Liver (tissue), 9 donors: ENCODE measurements around the gene VPS26A. TPM values are rescaled to one million over a fixed set of nuclear protein-coding genes. Genes with fewer than 3 reads are reported as not detected.

Experiments used
- DNase-seq: peaks from one replicate; pipeline ENCODE4 v3.0.0-alpha.2; 2017; ENCODE audit warnings: low spot score
- H3K27ac ChIP-seq, 2 donors: one replicate each; pipeline ENCODE4 v1.7.0; 2013; ENCODE audit warnings: inconsistent platforms in 2 of 2, low read length in 2 of 2, control low read depth in 1 of 2, low read depth in 1 of 2, mild to moderate bottlenecking in 1 of 2
- H3K27me3 ChIP-seq, 4 donors: one replicate each; pipeline versions ENCODE4 v1.6.1 to v1.7.0; 2013; ENCODE audit warnings: low read length in 3 of 4, inconsistent platforms in 1 of 4, mild to moderate bottlenecking in 1 of 4, moderate library complexity in 1 of 4; ENCODE audit not compliant: control insufficient read depth in 4 of 4, insufficient read depth in 4 of 4
- H3K36me3 ChIP-seq, 4 donors: one replicate each; pipeline versions ENCODE4 v1.6.1 to v1.7.0; 2013; ENCODE audit warnings: low read length in 3 of 4, mild to moderate bottlenecking in 3 of 4, low read depth in 1 of 4, moderate library complexity in 1 of 4; ENCODE audit not compliant: control insufficient read depth in 4 of 4, insufficient read depth in 3 of 4
- H3K4me1 ChIP-seq, 4 donors: one replicate each; pipeline versions ENCODE4 v1.6.1 to v1.7.0; 2013; ENCODE audit warnings: low read length in 3 of 4, mild to moderate bottlenecking in 3 of 4, moderate library complexity in 1 of 4; ENCODE audit not compliant: control insufficient read depth in 4 of 4, insufficient read depth in 4 of 4
- H3K4me3 ChIP-seq, 3 donors: one replicate each; pipeline versions ENCODE4 v1.6.1 to v1.7.0; 2013; ENCODE audit warnings: low read length in 3 of 3, control low read depth in 1 of 3, low read depth in 1 of 3, mild to moderate bottlenecking in 1 of 3
- H3K9ac ChIP-seq, 2 donors: one replicate each; pipeline ENCODE4 v1.7.0; 2013; ENCODE audit warnings: low read length in 2 of 2, mild to moderate bottlenecking in 2 of 2, moderate library complexity in 2 of 2, control low read depth in 1 of 2, low read depth in 1 of 2
- H3K9me3 ChIP-seq, 4 donors: one replicate each; pipeline versions ENCODE4 v1.6.1 to v1.7.0; 2013; ENCODE audit warnings: low read length in 3 of 4; ENCODE audit not compliant: control insufficient read depth in 4 of 4
- ATF3 ChIP-seq: IDR thresholded peaks from 2 replicates; pipeline ENCODE4 v1.6.1; 2016; ENCODE audit warnings: antibody characterized with exemption
- EGR1 ChIP-seq, 2 donors: IDR thresholded peaks; 2 replicates each; pipeline ENCODE4 v1.6.1; 2016 to 2018; ENCODE audit warnings: antibody characterized with exemption in 2 of 2, low read depth in 2 of 2
- FOXA1 ChIP-seq: IDR thresholded peaks from 2 replicates; pipeline ENCODE4 v1.6.1; 2016; ENCODE audit warnings: antibody characterized with exemption
- GABPA ChIP-seq, 2 donors: IDR thresholded peaks in 1 of 2; conservative IDR thresholded peaks in 1 of 2; 2 replicates each; pipeline ENCODE4 v1.6.1; 2016; ENCODE audit warnings: antibody characterized with exemption in 2 of 2, mild to moderate bottlenecking in 1 of 2, moderate library complexity in 1 of 2
- HNF4A ChIP-seq, 2 donors: conservative IDR thresholded peaks; 2 replicates each; pipeline ENCODE4 v1.6.1; 2016; ENCODE audit warnings: antibody characterized with exemption in 2 of 2, mild to moderate bottlenecking in 2 of 2
- JUND ChIP-seq, 2 donors: IDR thresholded peaks; 2 replicates each; pipeline ENCODE4 v1.6.1; 2016; ENCODE audit warnings: antibody characterized with exemption in 2 of 2
- MAX ChIP-seq: IDR thresholded peaks from 2 replicates; pipeline ENCODE4 v1.6.1; 2016; ENCODE audit warnings: antibody characterized with exemption
- NR2F2 ChIP-seq: IDR thresholded peaks from 2 replicates; pipeline ENCODE4 v1.6.1; 2016; ENCODE audit warnings: antibody characterized with exemption
- RAD21 ChIP-seq, 2 donors: IDR thresholded peaks; 2 replicates each; pipeline ENCODE4 v1.6.1; 2016; ENCODE audit warnings: antibody characterized with exemption in 2 of 2, mild to moderate bottlenecking in 2 of 2
- RXRA ChIP-seq, 2 donors: IDR thresholded peaks; 2 replicates each; pipeline ENCODE4 v1.6.1; 2017 to 2018; ENCODE audit warnings: antibody characterized with exemption in 2 of 2, mild to moderate bottlenecking in 1 of 2
- SP1 ChIP-seq: IDR thresholded peaks from 2 replicates; pipeline ENCODE4 v1.6.1; 2018; ENCODE audit warnings: antibody characterized with exemption, mild to moderate bottlenecking
- YY1 ChIP-seq: IDR thresholded peaks from 2 replicates; pipeline ENCODE4 v1.6.1; 2016; ENCODE audit warnings: antibody characterized with exemption, mild to moderate bottlenecking
- WGBS: extraction: QIAGEN DNeasy Blood & Tissue Kit; methylation state at CpG from one replicate; pipeline ENCODE4 v1.1.7; 2013; 5-methylcytosine and 5-hydroxymethylcytosine counted together
- polyA plus RNA-seq, 2 donors: library from polyadenylated mRNA; stranded (reverse) in 1 of 2; unstranded in 1 of 2; fragments of 200-250 nt in 1 of 2; fragments of >200 nt in 1 of 2; fragmentation: Nextera tagmentation in 1 of 2; extraction: Ambion mirVana in 1 of 2; gene quantifications; one replicate each; pipeline versions ENCODE4 v1.2.1 to v1.2.3, GENCODE V29; 2013 to 2015
- total RNA-seq, 2 donors: library from RNA; depleted of rRNA; stranded (reverse); fragments of >200 nt; gene quantifications; one replicate each; pipeline ENCODE4 v1.2.3, GENCODE V29; 2014
- TF ChIP-seq, protein P1 (sequence below): IDR thresholded peaks from 2 replicates; pipeline ENCODE4 v1.6.1; 2016; ENCODE audit warnings: antibody characterized with exemption, mild to moderate bottlenecking
- TF ChIP-seq, protein P2 (sequence below): IDR thresholded peaks from 2 replicates; pipeline ENCODE4 v1.6.1; 2016; ENCODE audit warnings: antibody characterized with exemption
- donor health status: healthy.
- donor health status: healthy.
- donor health status: healthy.
- donor health status: healthy.
- donor health status: healthy.

Gene VPS26A
- total and polyA plus RNA-seq, 4 donors = 10.9 to 21.4 (median 14.5) TPM

- TF ChIP-seq, protein P1, sequence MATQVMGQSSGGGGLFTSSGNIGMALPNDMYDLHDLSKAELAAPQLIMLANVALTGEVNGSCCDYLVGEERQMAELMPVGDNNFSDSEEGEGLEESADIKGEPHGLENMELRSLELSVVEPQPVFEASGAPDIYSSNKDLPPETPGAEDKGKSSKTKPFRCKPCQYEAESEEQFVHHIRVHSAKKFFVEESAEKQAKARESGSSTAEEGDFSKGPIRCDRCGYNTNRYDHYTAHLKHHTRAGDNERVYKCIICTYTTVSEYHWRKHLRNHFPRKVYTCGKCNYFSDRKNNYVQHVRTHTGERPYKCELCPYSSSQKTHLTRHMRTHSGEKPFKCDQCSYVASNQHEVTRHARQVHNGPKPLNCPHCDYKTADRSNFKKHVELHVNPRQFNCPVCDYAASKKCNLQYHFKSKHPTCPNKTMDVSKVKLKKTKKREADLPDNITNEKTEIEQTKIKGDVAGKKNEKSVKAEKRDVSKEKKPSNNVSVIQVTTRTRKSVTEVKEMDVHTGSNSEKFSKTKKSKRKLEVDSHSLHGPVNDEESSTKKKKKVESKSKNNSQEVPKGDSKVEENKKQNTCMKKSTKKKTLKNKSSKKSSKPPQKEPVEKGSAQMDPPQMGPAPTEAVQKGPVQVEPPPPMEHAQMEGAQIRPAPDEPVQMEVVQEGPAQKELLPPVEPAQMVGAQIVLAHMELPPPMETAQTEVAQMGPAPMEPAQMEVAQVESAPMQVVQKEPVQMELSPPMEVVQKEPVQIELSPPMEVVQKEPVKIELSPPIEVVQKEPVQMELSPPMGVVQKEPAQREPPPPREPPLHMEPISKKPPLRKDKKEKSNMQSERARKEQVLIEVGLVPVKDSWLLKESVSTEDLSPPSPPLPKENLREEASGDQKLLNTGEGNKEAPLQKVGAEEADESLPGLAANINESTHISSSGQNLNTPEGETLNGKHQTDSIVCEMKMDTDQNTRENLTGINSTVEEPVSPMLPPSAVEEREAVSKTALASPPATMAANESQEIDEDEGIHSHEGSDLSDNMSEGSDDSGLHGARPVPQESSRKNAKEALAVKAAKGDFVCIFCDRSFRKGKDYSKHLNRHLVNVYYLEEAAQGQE = no peak
- TF ChIP-seq NR2F2 = no peak
- no peak for TF ChIP-seq FOXA1
These were observed 84.8 kb downstream of the VPS26A start (continued) for GRCh38 chr10:69208761-69209160.

GRCh38 chr10:69209787-69210484 is 86.0 kb downstream of the VPS26A start:
- no peak for DNase-seq
- no peak overlapping the region for H3K27ac ChIP-seq
- 75% methylated on average over 3 of the region's 3 CpGs for whole genome bisulfite sequencing
- no peaks in the 10 kb centered on the region for H3K4me1 ChIP-seq
- H3K9ac ChIP-seq = no peak overlapping the region
- peaks cover 2 to 38% (median 31%) of the 10 kb centered on the region in 4 donors for H3K36me3 ChIP-seq
- TF ChIP-seq JUND (IDR thresholded peaks at IDR 0.05) = no peak
- TF ChIP-seq EGR1 (IDR thresholded peaks at IDR 0.05; ENCODE audit: low read depth in 2 of 2) = no peak
- TF ChIP-seq MAX = no peak
- TF ChIP-seq RXRA (IDR thresholded peaks at IDR 0.05) = no peak
- peak in 1 of 2 donors; percentile 15 for TF ChIP-seq HNF4A (conservative IDR thresholded peaks at IDR 0.05)
- TF ChIP-seq SP1 = no peak
- TF ChIP-seq FOXA1 = no peak
- H3K4me3 ChIP-seq = no peak overlapping the region
- no peaks in the 10 kb centered on the region for H3K27me3 ChIP-seq
- H3K9me3 ChIP-seq = peaks cover 0 to 1% (median 0%) of the 10 kb centered on the region in 4 donors

- TF ChIP-seq ATF3 (no peak), GABPA (IDR thresholded peaks at IDR 0.05 in 1 of 2, conservative IDR thresholded peaks at IDR 0.05 in 1 of 2) (no peak), RAD21 (IDR thresholded peaks at IDR 0.05) (no peak), YY1 (no peak), EGR1 (IDR thresholded peaks at IDR 0.05; ENCODE audit: low read depth in 2 of 2) (no peak), NR2F2 (no peak), SP1 (no peak)
- TF ChIP-seq, protein P2, sequence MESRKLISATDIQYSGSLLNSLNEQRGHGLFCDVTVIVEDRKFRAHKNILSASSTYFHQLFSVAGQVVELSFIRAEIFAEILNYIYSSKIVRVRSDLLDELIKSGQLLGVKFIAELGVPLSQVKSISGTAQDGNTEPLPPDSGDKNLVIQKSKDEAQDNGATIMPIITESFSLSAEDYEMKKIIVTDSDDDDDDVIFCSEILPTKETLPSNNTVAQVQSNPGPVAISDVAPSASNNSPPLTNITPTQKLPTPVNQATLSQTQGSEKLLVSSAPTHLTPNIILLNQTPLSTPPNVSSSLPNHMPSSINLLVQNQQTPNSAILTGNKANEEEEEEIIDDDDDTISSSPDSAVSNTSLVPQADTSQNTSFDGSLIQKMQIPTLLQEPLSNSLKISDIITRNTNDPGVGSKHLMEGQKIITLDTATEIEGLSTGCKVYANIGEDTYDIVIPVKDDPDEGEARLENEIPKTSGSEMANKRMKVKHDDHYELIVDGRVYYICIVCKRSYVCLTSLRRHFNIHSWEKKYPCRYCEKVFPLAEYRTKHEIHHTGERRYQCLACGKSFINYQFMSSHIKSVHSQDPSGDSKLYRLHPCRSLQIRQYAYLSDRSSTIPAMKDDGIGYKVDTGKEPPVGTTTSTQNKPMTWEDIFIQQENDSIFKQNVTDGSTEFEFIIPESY = no peak
- no peaks in the 10 kb centered on the region for H3K27me3 ChIP-seq
- no peaks in the 10 kb centered on the region for H3K4me1 ChIP-seq
- H3K27ac ChIP-seq = no peak overlapping the region
- peaks cover 0 to 1% (median 0%) of the 10 kb centered on the region in 4 donors for H3K9me3 ChIP-seq
- 74% methylated on average over 2 of the region's 2 CpGs for WGBS
- no peak for DNase-seq
- H3K4me3 ChIP-seq = no peak overlapping the region
- no peak overlapping the region for H3K9ac ChIP-seq
- peaks cover 0 to 29% (median 25%) of the 10 kb centered on the region in 4 donors for H3K36me3 ChIP-seq
These were observed 87.1 kb downstream of the VPS26A start for GRCh38 chr10:69211104-69211503.
